Trophoblast cell (in vitro differentiated cells and primary cell): ENCODE results near the gene EMC1.

ENCODE experiments used
- DNase-seq, 2 donors: peaks; one replicate each; pipeline ENCODE4 v3.0.0-alpha.2; 2016
- H2AFZ ChIP-seq: 2 replicates; pipeline ENCODE4 v1.6.1; 2013; ENCODE audit warnings: low read length, moderate library complexity, mild to moderate bottlenecking; ENCODE audit not compliant: insufficient read depth, poor library complexity
- H2AK5ac ChIP-seq: 2 replicates; pipeline ENCODE4 v1.6.1; 2013; ENCODE audit warnings: mild to moderate bottlenecking, low read length
- H2BK120ac ChIP-seq: 2 replicates; pipeline ENCODE4 v1.6.1; 2013; ENCODE audit warnings: low read length, mild to moderate bottlenecking, moderate library complexity; ENCODE audit not compliant: insufficient read depth, poor library complexity
- H2BK12ac ChIP-seq: 2 replicates; pipeline ENCODE4 v1.6.1; 2013; ENCODE audit warnings: mild to moderate bottlenecking, low read length, moderate library complexity
- H2BK5ac ChIP-seq: 2 replicates; pipeline ENCODE4 v1.6.1; 2013; ENCODE audit warnings: low read length, low read depth, moderate library complexity, mild to moderate bottlenecking; ENCODE audit not compliant: poor library complexity
- H3K14ac ChIP-seq: 2 replicates; pipeline ENCODE4 v1.6.1; 2013; ENCODE audit warnings: mild to moderate bottlenecking, low read length
- H3K18ac ChIP-seq: 2 replicates; pipeline ENCODE4 v1.6.1; 2013; ENCODE audit warnings: mild to moderate bottlenecking, low read length
- H3K23ac ChIP-seq: 2 replicates; pipeline ENCODE4 v1.6.1; 2013; ENCODE audit warnings: low read length
- H3K27ac ChIP-seq: 2 replicates; pipeline ENCODE4 v1.5.1; 2013; ENCODE audit warnings: low read depth, mild to moderate bottlenecking, inconsistent platforms, low read length, moderate library complexity
- H3K27me3 ChIP-seq: 2 replicates; pipeline ENCODE4 v1.6.1; 2013; ENCODE audit warnings: inconsistent platforms, mild to moderate bottlenecking, low read length, moderate library complexity; ENCODE audit not compliant: insufficient read depth
- H3K36me3 ChIP-seq, 2 experiments: 1 replicate in 1 of 2; 2 replicates in 1 of 2; pipeline ENCODE4 v1.6.1; 2013; ENCODE audit warnings: low read length in 2 of 2, mild to moderate bottlenecking in 2 of 2, moderate library complexity in 1 of 2; ENCODE audit not compliant: insufficient read depth in 2 of 2, control insufficient read depth in 1 of 2
- H3K4ac ChIP-seq: 2 replicates; pipeline ENCODE4 v1.6.1; 2013; ENCODE audit warnings: low read depth, mild to moderate bottlenecking, low read length, moderate library complexity
- H3K4me1 ChIP-seq, 2 experiments: 1 replicate in 1 of 2; 2 replicates in 1 of 2; pipeline ENCODE4 v1.6.1; 2013; ENCODE audit warnings: low read length in 2 of 2, mild to moderate bottlenecking in 2 of 2, moderate library complexity in 1 of 2; ENCODE audit not compliant: insufficient read depth in 2 of 2, control insufficient read depth in 1 of 2
- H3K4me2 ChIP-seq: 2 replicates; pipeline ENCODE4 v1.6.1; 2013; ENCODE audit warnings: inconsistent platforms, mild to moderate bottlenecking, low read length, moderate library complexity
- H3K4me3 ChIP-seq: 2 replicates; pipeline ENCODE4 v1.5.1; 2013; ENCODE audit warnings: mild to moderate bottlenecking, low read depth, low read length, inconsistent platforms
- H3K79me1 ChIP-seq: one replicate; pipeline ENCODE4 v1.6.1; 2013; ENCODE audit warnings: low read length
- H3K79me2 ChIP-seq: 2 replicates; pipeline ENCODE4 v1.6.1; 2013; ENCODE audit warnings: low read length, mild to moderate bottlenecking; ENCODE audit not compliant: control insufficient read depth, insufficient read depth, poor library complexity
- H3K9ac ChIP-seq: 2 replicates; pipeline ENCODE4 v1.6.1; 2013; ENCODE audit warnings: mild to moderate bottlenecking, low read length
- H3K9me3 ChIP-seq: 2 replicates; pipeline ENCODE4 v1.6.1; 2013; ENCODE audit warnings: low read depth, mild to moderate bottlenecking, control low read depth, inconsistent platforms, low read length; ENCODE audit not compliant: insufficient read depth
- H4K12ac ChIP-seq: 2 replicates; pipeline ENCODE4 v1.6.1; 2013; ENCODE audit warnings: low read depth, mild to moderate bottlenecking, low read length, moderate library complexity
- H4K8ac ChIP-seq: 2 replicates; pipeline ENCODE4 v1.6.1; 2013; ENCODE audit warnings: low read depth, mild to moderate bottlenecking, low read length, moderate library complexity
- H4K91ac ChIP-seq: one replicate; pipeline ENCODE4 v1.6.1; 2013; ENCODE audit warnings: low read depth, mild to moderate bottlenecking, low read length, moderate library complexity
- WGBS: extraction: QIAGEN DNeasy Blood & Tissue Kit; methylation state at CpG from one replicate; pipeline ENCODE4 v1.1.7; 2013; ENCODE audit warnings: missing lambda C conversion rate; ENCODE audit not compliant: insufficient read length, insufficient coverage; ENCODE audit errors: extremely low coverage; 5-methylcytosine and 5-hydroxymethylcytosine counted together

Gene EMC1

DNA sequence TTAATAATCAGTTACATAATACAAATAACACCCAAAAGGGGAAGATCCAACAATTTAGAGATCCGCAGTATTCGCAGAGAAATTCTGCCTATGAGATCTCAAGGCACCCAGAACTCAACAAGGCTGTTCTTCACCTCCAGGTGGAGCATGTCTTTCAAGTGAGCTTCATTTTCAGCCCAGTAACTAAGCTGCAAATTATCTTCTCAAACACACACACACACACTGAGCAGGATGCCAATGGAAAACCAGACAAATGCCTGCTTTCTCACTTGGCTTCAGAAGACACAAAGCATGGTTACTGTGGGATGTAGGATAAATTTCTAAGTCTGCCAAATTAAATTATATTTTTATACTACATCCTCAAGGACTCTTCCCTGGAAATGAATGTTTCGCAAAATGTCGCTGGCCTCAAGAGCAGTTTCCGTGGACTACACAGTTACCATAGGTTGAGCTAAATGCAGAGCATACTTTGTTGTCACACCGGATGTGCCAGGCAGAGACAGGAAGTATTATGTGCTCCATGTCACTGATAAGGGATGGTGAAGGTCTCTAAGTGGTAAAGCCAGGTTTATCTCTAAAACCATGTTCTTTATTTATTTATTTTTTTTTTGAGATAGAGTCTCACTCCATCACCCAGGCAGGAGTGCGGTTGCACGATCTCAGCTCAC, 71.6 kb downstream of the EMC1 start:
- H3K4ac ChIP-seq: no peak overlapping the region
- H2BK5ac ChIP-seq: no peak overlapping the region
- peaks cover 27 to 54% of the 10 kb centered on the region in 2 experiments for H3K36me3 ChIP-seq
- H4K91ac ChIP-seq: no peak overlapping the region
- no CpG with 5 or more reads among the region's 8 CpGs for WGBS
- no peak overlapping the region for H2AFZ ChIP-seq
- H2AK5ac ChIP-seq: no peak overlapping the region
- H3K9me3 ChIP-seq: no peaks in the 10 kb centered on the region
- no peaks in the 10 kb centered on the region for H3K27me3 ChIP-seq
- no peak overlapping the region for H3K18ac ChIP-seq
- no peak overlapping the region for H3K4me3 ChIP-seq
- no peak overlapping the region for H3K14ac ChIP-seq
- no peaks in the 10 kb centered on the region for H3K79me1 ChIP-seq
- DNase-seq: peak in 1 of 2 donors; percentile 27
- no peak overlapping the region for H2BK12ac ChIP-seq
- no peaks in the 10 kb centered on the region for H3K4me1 ChIP-seq
- no peaks in the 10 kb centered on the region for H3K79me2 ChIP-seq
- H4K12ac ChIP-seq: no peak overlapping the region
- no peak overlapping the region for H2BK120ac ChIP-seq
- H3K4me2 ChIP-seq: no peak overlapping the region
- no peak overlapping the region for H3K9ac ChIP-seq
- no peak overlapping the region for H4K8ac ChIP-seq
- no peak overlapping the region for H3K27ac ChIP-seq
- no peak overlapping the region for H3K23ac ChIP-seq

DNA sequence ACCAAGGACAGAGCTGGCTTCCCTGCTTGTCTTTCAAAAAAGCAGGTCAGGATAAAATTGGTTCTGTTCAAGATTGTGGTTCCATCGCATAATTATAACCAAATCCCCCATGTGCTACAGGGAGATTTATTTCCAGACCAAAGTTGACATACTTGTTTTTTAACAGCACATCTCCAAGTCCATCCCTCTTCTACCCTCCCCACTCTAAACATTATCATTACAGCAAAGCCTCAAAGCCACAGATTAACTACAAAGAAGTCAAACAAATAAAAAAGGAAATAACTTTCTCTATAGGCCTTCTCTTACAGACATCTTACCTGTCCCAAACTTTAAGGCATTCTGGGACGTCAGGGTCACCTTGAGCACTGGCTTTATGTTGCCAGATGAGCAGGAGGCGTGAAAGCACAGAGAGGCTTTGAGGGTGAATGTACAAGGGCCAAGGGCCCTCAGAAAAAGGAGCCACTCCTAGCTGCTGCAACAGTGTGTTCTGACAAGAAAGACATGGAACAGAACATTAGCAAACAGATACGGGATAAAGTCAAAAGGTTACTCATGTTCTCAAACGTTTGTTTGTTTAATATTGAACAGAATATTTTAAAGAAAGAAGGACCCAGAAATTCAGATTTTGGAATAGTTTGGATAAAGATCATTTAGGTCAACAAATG, 72.5 kb downstream of the EMC1 start:
- no peaks in the 10 kb centered on the region for H3K9me3 ChIP-seq
- no peak overlapping the region for H3K9ac ChIP-seq
- H3K18ac ChIP-seq: no peak overlapping the region
- no peak overlapping the region for H2BK5ac ChIP-seq
- no peak overlapping the region for H2AK5ac ChIP-seq
- no peak overlapping the region for H3K14ac ChIP-seq
- no peak overlapping the region for H4K91ac ChIP-seq
- H3K4me2 ChIP-seq: no peak overlapping the region
- no peak overlapping the region for H4K12ac ChIP-seq
- no peak overlapping the region for H2BK12ac ChIP-seq
- H3K4me1 ChIP-seq: no peaks in the 10 kb centered on the region
- no peak overlapping the region for H2AFZ ChIP-seq
- no peak overlapping the region for H3K23ac ChIP-seq
- no peak overlapping the region for H2BK120ac ChIP-seq
- no peak overlapping the region for H3K4ac ChIP-seq
- H3K27ac ChIP-seq: no peak overlapping the region
- H3K79me1 ChIP-seq: no peaks in the 10 kb centered on the region
- no peak overlapping the region for H4K8ac ChIP-seq
- no peak overlapping the region for H3K4me3 ChIP-seq
- no peaks in the 10 kb centered on the region for H3K27me3 ChIP-seq
- DNase-seq: no peak
- no peaks in the 10 kb centered on the region for H3K79me2 ChIP-seq
- no CpG with 5 or more reads among the region's 5 CpGs for WGBS
- H3K36me3 ChIP-seq: peaks cover 27 to 55% of the 10 kb centered on the region in 2 experiments

DNA sequence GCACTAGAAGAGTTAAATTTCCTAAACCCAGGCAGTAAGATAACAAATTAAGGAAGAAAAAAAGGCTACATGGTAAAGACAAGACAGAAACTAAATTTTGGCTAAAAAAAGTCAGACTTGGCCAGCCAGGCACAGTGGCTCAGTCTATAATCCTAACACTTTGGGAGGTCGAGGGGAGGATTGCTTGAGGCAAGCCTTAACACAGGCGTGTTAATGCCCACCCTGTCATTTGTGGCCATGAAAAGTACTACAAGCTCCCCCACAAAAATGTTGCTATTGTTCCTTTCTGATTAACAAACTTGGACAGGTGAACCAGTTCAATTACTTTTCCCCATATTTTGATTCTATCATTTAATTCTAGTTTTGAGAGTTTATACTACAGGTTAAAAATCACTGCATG, 73.5 kb downstream of the EMC1 start:
- Histone ChIP-seq H3K36me3 (peaks cover 25 to 59% of the 10 kb centered on the region in 2 experiments), H2BK120ac (no peak overlapping the region), H2AFZ (no peak overlapping the region), H3K4me2 (no peak overlapping the region), H3K4me3 (no peak overlapping the region), H3K27me3 (no peaks in the 10 kb centered on the region), H4K12ac (no peak overlapping the region), H3K4ac (no peak overlapping the region), H4K8ac (no peak overlapping the region), H2BK12ac (no peak overlapping the region), H3K9ac (no peak overlapping the region), H3K18ac (no peak overlapping the region), H3K27ac (no peak overlapping the region), H3K23ac (no peak overlapping the region), H2AK5ac (no peak overlapping the region), H3K79me2 (no peaks in the 10 kb centered on the region), H3K14ac (no peak overlapping the region), H3K4me1 (no peaks in the 10 kb centered on the region), H4K91ac (no peak overlapping the region), H2BK5ac (no peak overlapping the region), H3K79me1 (no peaks in the 10 kb centered on the region), H3K9me3 (no peaks in the 10 kb centered on the region)
- whole genome bisulfite sequencing: no CpG with 5 or more reads among the region's 2 CpGs
- no peak for DNase-seq

DNA sequence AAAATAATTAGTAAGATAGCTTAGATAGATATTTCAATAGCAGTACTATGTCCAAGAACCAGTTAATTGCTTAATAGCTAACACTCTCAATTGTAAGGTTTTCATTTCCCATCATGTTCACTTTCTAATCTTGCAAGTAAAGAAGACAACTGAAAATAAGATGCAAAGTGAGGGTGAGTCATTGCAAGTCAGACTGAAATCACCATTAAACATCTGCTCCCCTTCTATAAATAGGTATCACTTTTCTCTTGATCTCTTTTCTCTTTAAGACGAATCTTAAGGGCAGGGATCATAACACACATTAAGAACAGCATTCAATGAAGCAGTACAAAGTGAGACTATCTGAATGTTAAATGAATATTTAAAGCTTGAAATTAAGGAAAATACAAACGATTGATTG, 81.7 kb downstream of the EMC1 start:
- Histone ChIP-seq H3K79me2 (no peaks in the 10 kb centered on the region), H3K9ac (no peak overlapping the region), H3K14ac (no peak overlapping the region), H3K79me1 (peaks cover 6% of the 10 kb centered on the region), H2BK12ac (no peak overlapping the region), H4K8ac (no peak overlapping the region), H4K12ac (no peak overlapping the region), H3K36me3 (peaks cover 21 to 47% of the 10 kb centered on the region in 2 experiments), H3K27ac (no peak overlapping the region), H2AK5ac (no peak overlapping the region), H3K27me3 (no peaks in the 10 kb centered on the region), H3K18ac (no peak overlapping the region), H2AFZ (no peak overlapping the region), H3K9me3 (no peaks in the 10 kb centered on the region), H3K4me1 (peaks cover 3 to 9% of the 10 kb centered on the region in 2 experiments), H2BK5ac (no peak overlapping the region), H3K4me3 (no peak overlapping the region), H3K4ac (no peak overlapping the region), H3K23ac (no peak overlapping the region), H4K91ac (no peak overlapping the region), H2BK120ac (no peak overlapping the region), H3K4me2 (no peak overlapping the region)
- DNase-seq: no peak
- no CpG with 5 or more reads among the region's 2 CpGs for WGBS
